Fibroblast of the aortic adventitia (primary cell): ENCODE measurements around the gene MAP4K2. TPM values are rescaled to one million over a fixed set of nuclear protein-coding genes. Genes with fewer than 3 reads are reported as not detected.

ENCODE experiments used
- DNase-seq: peaks from one replicate; pipeline ENCODE4 v3.0.0-alpha.2; 2010; ENCODE audit warnings: low read depth
- H3K4me3 ChIP-seq: 2 replicates; pipeline ENCODE4 v1.5.1; 2011; ENCODE audit warnings: low read depth, mild to moderate bottlenecking, control low read depth, low read length, moderate library complexity
- CTCF ChIP-seq: IDR thresholded peaks from 2 replicates; pipeline ENCODE4 v1.5.1; 2011; ENCODE audit warnings: mild to moderate bottlenecking, low read length, control low read depth, inconsistent platforms; ENCODE audit not compliant: insufficient read depth
- total RNA-seq: library from RNA; depleted of rRNA; stranded (reverse); fragments of >200 nt; gene quantifications from 2 replicates; pipeline ENCODE4 v1.2.3, GENCODE V29; 2012; ENCODE audit warnings: low replicate concordance

Gene MAP4K2
- total RNA-seq, 1 donor: 9.6 TPM

- peak overlapping the region; percentile 54 for H3K4me3 ChIP-seq
- TF ChIP-seq CTCF: no peak
- no peak for DNase-seq
Measured at GRCh38 chr11:64742087-64742888, 60.7 kb downstream of the MAP4K2 start.

GRCh38 chr11:64741375-64742086 is 61.5 kb downstream of the MAP4K2 start:
- H3K4me3 ChIP-seq: no peak overlapping the region
- DNase-seq: no peak
- no peak for TF ChIP-seq CTCF

GRCh38 chr11:64739871-64740270 is 63.1 kb downstream of the MAP4K2 start:
- no peak overlapping the region for H3K4me3 ChIP-seq
- no peak for DNase-seq
- TF ChIP-seq CTCF: no peak

GRCh38 chr11:64736654-64737053 is 66.4 kb downstream of the MAP4K2 start:
- no peak for DNase-seq
- TF ChIP-seq CTCF: no peak
- H3K4me3 ChIP-seq: no peak overlapping the region

GRCh38 chr11:64735725-64736259 is 67.2 kb downstream of the MAP4K2 start:
- no peak for DNase-seq
- no peak for TF ChIP-seq CTCF
- no peak overlapping the region for H3K4me3 ChIP-seq

Other genes with a start within 250 kb of the MAP4K2 start
- not detected in 2 replicates for gene SLC22A11, start 247.3 kb downstream of the MAP4K2 start, total RNA-seq
- gene SLC22A12, start 212.0 kb downstream of the MAP4K2 start, total RNA-seq: not detected in 2 replicates
- 3.3 and 3.4 TPM in 2 replicates for gene NRXN2, start 80.0 kb downstream of the MAP4K2 start, total RNA-seq
- gene RASGRP2, start 59.1 kb downstream of the MAP4K2 start, total RNA-seq: 0.25 TPM in 1 of 2 replicates, not detected in the other
- gene PYGM, start 43.2 kb downstream of the MAP4K2 start, total RNA-seq: 0.63 and 1.7 TPM in 2 replicates
- gene SF1, start 24.7 kb downstream of the MAP4K2 start, total RNA-seq: 150 and 183 TPM in 2 replicates
- 6.2 and 15.9 TPM in 2 replicates for gene MEN1, start 7.3 kb upstream of the MAP4K2 start, total RNA-seq
- gene CDC42BPG, start 41.4 kb upstream of the MAP4K2 start, total RNA-seq: 0.08 and 0.09 TPM in 2 replicates
- 68.1 and 113 TPM in 2 replicates for gene EHD1, start 75.4 kb upstream of the MAP4K2 start, total RNA-seq
- 18.2 and 18.8 TPM in 2 replicates for gene ATG2A, start 114.0 kb upstream of the MAP4K2 start, total RNA-seq
- 7.9 and 9.3 TPM in 2 replicates for gene PPP2R5B, start 121.5 kb upstream of the MAP4K2 start, total RNA-seq
- not detected in 2 replicates for gene GPHA2, start 132.7 kb upstream of the MAP4K2 start, total RNA-seq
- gene MAJIN, start 168.9 kb upstream of the MAP4K2 start, total RNA-seq: not detected in 2 replicates
- gene BATF2, start 193.8 kb upstream of the MAP4K2 start, total RNA-seq: 0.25 and 0.45 TPM in 2 replicates
- gene ARL2, start 210.9 kb upstream of the MAP4K2 start, total RNA-seq: 14.9 and 97.9 TPM in 2 replicates
- gene SNX15, start 224.2 kb upstream of the MAP4K2 start, total RNA-seq: 11.1 and 17.4 TPM in 2 replicates
- 13.0 and 19.1 TPM in 2 replicates for gene SAC3D1, start 238.0 kb upstream of the MAP4K2 start, total RNA-seq